Esophagus mucosa (tissue), 1 donor: ENCODE data around the gene PHACTR2. TPM values are rescaled to one million over a fixed set of nuclear protein-coding genes. Genes with fewer than 3 reads are reported as not detected.
"Not testable (repeated sequence)": the region's sequence is repeated elsewhere in the genome, so short reads cannot be mapped to it uniquely, and the experiment has no call there.

Experiments used
- ATAC-seq: fragments of 200-7000 bp; cut with Tn5 transposase; one replicate; pipeline ENCODE4 v1.9.1; 2020
- total RNA-seq: library from RNA; stranded (reverse); gene quantifications from one replicate; pipeline ENCODE4 v1.2.4, GENCODE V29; 2023
- donor health status: DM: yes; HTN: yes; CAD: no.

PHACTR2 gene
- total RNA-seq, 1 donor from 2014 or later = 34.8 TPM

DNA sequence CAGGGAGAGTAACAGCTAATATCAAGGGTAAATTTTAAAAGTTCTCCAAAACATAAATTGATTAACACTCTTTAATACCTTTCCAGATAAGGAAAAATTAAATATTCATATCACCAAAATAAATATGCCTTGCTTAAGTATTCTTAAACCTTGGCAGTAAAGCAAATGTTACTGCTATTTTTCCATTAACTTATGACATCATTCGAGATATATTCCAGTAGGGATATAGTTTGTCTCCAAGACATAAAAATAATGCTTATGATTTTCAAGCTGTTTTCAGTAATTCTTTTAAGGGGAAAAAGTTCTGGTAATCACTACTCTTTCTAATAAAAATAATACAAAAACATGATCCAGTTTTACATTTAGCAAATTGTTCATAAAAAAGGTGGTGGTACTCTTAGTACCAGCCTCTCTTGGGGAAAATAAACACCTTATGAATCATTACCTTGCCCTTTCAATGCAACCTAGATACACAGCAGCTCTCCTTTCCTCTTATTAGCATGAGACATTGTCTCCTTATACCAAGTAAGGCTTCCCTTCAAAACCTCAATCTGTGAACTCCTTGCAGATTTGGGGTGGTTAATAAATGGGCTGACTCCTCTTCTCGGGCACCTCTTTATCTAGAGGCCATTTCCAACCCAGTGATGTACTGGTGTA, 133.9 kb downstream of the PHACTR2 start:
- no peak for ATAC-seq

DNA sequence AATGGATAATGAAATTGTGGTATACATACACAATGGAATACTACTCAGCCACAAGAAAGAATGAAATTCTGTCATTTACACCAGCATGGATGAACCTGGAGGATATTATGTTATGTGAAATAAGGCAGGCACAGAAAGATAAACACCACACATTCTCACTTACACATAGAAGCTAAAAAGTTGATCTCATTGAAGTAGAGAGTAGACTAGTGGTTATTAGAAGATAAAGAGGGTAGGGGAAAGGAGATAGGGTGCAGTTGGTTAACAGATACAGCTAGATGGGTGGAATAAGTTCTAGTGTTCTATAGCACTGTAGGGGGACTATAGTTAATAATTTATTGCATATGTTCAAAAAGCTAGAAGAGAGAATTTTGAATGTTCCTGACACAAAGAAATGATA, 139.9 kb downstream of the PHACTR2 start:
- no peak for ATAC-seq

DNA sequence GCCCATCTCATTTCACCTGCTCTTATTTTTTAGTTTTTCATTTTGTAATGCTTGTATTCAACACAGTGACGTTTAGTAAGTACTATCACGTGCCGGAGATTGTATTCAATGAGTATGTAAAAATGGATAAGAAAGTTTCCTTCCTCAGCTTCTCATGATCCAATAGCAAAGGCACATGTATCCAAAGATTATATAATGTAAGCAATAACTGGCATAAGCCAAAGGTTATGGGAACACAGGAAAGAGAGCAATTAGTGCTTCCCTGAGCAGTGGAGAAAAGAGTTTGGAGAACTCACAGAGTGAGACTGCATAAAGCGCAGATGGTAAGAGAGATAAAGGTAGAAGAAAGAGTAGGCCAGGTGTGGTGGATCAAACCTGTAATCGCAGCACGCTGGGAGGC, 143.6 kb downstream of the PHACTR2 start:
- ATAC-seq = no peak

DNA sequence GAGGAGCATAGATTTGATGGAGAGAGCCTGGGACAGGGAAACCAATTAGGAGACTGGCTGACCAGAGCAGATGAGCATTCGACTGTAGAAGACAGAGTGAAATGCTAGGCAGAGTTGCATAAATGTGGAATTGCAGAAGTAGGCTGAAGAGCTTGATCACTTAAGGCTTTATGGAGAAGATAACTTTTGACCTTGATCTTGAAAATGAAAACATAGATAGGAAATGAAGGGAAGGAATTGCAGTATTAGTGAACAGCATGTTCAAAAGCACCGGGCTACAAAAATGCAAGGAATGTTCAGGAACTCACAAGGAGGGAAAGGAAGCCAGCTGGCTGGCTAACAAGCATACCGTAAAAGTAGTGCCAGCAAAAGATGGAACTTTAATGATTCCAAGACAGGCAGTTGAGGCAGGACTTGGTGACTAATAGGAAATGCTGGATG, 144.8 kb downstream of the PHACTR2 start:
- ATAC-seq = no peak

DNA sequence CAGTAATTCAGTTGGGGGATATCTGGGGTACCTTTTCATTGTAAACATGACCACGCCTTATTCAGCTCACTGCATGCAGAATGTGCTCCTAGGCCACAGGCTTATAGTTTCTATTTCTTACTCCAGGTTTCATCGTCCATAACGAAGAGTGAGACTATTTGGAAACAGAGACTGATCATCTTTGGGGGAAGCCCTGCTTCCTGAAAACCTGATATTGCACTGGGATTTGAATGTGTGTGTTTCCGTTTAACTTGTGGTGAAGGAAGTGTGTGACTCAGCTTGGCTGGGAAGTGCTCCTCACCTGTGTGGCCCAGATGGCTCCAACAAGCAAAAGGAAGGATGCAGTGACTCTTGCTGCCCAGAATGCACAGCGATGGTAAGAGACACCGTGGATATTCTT, 145.8 kb downstream of the PHACTR2 start:
- peak; percentile 23 for ATAC-seq

DNA sequence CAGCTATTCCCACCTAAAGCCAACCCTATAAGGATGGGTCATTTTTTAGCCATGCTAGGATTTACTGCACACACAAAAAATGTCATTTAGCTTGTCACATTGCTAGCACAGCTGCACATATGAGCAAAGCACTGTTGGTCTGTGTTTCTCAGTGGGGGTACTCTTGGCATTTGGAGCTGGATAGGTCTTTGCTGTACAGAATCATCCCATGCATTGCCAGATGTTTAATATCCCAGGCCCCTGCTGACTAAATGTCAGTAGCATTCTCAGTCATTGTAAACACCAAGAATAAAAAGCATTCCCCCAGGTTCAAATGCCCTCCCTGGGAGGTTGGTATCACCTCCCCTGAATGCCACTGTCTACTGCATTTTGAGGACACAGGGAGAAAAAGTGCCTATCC, 150.8 kb downstream of the PHACTR2 start:
- ATAC-seq = no peak

DNA sequence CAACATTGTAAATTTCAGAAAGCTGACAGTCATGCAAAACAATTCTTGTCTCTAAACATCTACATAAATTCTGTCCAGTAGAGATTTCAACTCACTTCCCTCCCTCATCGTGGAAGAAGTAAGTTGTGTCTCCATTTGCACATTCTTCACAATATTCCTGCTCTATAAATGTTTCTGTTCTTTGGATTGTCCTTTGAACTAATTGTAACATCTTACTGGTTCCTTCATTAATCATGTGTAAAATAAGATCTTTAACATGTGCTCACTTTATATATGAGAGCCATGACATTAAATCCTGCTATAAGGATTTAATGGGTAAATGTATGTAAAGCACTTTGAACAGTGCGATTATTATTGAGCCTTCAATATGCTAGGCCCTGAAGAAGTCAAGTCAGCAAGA, 158.4 kb downstream of the PHACTR2 start:
- no peak for ATAC-seq

DNA sequence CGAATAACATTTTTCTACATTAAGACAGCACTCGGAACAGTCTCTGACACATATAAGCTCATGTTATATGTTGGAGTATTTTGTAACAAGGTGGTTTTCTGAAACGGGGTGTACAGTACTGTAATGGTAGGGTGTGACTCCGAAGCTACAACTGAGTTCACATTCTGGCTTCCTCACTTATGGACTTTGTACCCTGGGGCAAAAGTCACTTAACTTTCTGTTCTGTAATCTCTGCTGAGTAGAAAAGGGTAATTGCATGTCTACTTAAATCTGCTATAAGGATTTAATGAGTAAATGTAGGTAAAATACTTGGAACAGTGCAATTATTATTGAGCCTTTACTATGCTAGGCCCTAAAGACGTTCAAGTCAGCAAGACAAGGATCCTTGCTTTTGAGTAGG, 160.6 kb downstream of the PHACTR2 start:
- ATAC-seq = no peak

DNA sequence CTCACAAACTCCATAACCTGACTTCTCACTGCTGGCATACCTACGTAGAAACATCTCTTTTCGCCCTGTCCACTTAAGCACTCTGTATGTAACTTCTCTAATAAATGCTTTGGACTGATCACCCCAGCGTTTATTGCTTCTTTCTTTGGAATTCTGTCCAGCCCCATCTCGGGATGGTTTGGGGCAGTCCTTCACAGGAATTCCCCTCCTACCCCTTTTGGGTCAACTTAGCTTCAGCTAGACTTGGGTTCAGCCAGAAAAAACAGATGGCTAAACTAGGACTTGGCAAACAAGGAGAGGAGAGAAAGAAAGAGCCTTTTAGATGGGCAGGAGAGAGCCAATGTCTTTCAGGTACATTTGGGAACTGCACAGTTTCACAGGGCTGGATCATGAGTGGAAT, 161.4 kb downstream of the PHACTR2 start:
- ATAC-seq = no peak

DNA sequence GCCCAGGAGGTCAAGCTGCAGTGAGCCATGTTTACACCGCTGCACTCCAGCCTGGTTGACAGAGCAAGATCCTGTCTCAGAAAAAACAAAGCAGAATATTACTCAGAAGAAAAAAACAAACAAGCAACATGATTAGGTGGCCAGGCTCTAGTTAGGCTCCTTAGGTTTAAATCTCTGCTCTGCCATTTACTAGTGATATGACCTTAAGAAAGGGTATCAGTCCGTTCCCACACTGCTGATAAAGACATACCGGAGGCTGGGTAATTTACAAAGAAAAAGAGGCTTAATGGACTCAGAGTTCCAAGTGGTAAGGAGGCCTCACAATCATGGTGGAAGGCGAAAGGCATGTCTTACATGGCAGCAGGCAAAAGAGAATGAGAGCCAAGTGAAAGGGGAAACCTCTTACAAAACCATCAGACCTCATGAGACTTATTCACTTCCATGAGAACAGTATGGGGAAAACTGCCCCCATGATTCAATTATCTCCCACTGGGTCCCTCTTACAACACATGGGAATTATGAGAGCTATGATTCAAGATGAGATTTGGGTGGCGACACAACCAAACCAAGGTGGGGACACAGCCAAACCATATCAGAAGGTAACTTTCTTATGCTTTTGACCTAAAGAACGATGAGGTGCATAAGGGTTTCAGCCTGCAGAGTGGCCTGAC, 163.0 kb downstream of the PHACTR2 start:
- no peak for ATAC-seq

DNA sequence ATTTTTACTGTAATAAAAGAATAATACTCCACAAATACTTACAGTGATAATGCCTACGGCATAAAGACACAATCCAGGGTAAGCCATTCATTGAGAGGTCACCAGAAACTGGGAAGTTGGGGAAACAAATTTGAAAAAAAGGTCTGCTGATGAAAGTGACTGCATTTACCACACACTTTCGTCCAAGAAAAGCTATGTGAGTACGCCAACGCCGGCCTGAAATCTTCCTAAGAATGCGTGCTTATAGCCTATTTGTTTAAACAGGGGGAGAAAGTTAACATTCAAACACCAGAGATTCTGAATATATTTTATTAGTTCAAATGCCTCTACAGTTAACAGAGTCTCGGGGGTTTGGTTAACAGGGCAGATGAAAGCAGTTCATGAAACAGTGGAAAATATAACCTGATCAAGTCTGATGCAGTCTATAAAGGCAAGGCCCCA, 164.7 kb downstream of the PHACTR2 start:
- ATAC-seq = peak; percentile 54

DNA sequence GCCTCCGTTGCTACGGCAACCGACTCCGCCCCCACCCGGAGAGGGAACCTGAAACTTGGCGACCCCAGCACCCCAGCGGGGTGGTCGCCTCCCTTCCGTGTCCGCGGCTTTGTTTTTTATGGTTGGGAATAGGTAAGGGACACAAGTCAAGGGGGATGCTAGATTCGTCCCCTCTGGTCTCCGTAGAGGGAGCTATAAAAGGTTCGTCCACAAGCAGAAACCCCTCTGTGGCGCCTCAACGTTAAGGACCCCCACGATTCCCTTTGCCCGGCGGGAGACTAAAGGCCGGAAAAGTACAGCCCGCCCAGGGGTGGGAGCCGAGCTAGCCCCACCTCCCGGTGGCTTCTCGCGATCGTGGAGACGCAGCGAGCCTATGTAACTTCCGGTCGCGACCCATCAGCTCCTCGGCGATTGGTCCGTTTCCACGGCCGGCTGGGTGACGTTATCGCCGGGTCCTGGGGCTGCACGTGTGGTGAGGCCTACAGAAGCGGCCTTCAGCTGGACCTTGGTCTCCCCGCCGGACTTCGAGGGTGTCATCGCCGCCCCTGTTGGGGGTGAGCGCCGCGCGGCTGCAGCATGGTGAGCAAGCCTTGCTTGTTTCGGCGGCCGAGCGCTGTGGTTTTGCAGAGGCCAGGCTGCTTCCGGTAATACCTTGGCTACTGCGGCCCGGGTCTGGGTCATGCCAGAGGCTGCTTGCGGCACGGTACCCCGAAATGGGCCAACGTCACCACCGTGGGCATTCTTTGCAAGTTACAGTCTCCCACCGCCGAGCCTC, 165.3 kb downstream of the PHACTR2 start, which contains the start of gene LTV1:
Gene LTV1, plus strand, starts transcription at position 437 of the 775 bp plus-strand sequence. Its CDS starts 140 bp downstream, at position 577.
- ATAC-seq = peak; percentile 100

DNA sequence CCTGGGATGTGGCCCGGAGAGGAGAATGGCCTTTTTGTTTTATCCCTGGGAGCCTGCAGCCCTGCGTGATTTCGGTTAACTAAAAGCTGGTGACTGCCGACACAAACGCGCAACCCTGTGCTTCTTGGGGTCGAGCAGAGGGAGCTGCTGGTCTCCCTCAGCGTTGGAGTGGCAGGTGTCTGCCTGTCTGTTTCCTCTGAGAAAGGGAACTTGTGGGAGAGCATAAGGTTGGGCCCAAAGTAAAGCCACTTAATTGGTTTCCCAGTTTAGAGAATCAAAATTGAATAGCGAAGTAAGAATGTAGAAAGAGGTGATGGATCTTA, 165.9 kb downstream of the PHACTR2 start:
- ATAC-seq = peak; percentile 14

DNA sequence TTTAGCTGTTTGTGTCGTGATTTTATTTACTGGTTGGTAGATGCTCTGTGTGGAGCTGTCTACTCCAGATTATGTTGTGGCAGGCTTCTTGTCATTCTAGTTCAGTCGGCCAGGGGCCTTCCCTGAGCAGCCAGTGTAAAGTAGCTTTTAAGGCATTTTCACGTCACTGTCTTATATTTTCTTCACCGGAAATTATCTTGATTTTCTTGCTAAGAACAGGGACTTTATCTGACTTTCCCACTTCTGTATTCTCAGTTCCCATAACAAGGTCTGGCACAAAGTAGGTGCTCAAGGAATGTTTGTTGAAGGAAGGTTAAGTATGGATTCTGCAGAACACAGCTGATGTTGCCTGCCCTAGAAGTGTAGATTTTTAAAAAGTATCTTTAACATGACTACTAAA, 166.2 kb downstream of the PHACTR2 start:
- peak; percentile 7 for ATAC-seq

DNA sequence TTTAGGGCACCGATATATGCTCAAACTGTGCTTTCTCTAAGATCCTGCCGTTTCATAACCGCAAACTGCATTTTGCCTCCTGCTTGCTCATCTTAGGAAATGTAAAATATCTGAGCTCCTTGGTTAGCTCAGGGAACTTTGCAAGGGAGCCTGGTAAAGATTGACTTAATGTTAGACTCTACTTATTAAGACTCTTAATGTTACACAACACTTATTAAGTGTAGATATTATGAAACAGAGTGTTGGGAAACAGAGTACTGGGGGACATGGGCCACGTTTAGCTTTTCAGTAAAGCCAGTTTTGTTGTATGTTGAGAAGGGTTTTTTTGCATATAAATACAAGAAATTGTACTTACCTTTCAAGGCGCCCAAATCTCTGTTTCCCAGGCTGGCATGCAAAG, 167.3 kb downstream of the PHACTR2 start:
- no peak for ATAC-seq

DNA sequence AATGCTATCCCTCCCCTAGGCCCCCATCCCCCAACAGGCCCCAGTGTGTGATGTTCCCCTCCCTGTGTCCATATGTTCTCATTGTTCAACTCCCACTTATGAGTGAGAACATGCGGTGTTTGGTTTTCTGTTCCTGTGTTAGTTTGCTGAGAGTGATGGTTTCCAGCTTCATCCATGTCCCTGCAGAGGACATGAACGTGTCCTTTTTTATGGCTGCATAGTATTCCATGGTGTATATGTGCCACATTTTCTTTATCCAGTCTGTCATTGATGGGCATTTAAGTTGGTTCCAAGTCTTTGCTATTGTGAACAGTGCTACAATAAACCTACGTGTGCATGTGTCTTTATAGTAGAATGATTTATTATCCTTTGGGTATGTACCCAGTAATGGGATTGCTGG, 173.9 kb downstream of the PHACTR2 start:
- ATAC-seq = not testable (repeated sequence)

DNA sequence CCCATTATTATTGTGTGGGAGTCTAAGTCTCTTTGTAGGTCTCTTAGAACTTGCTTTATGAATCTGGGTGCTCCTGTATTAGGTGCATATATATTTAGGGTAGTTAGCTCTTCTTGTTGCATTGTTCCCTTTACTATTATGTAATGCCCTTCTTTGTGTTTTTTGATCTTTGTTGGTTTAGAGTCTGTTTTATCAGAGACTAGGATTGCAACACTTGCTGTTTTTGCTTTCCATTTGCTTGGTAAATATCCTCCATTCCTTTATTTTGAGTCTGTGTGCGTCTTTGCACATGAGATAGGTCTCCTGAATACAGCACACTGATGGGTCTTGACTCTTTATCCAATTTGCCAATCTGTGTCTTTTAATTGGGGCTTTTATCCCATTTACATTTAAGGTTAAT, 177.3 kb downstream of the PHACTR2 start:
- ATAC-seq = not testable (repeated sequence)

DNA sequence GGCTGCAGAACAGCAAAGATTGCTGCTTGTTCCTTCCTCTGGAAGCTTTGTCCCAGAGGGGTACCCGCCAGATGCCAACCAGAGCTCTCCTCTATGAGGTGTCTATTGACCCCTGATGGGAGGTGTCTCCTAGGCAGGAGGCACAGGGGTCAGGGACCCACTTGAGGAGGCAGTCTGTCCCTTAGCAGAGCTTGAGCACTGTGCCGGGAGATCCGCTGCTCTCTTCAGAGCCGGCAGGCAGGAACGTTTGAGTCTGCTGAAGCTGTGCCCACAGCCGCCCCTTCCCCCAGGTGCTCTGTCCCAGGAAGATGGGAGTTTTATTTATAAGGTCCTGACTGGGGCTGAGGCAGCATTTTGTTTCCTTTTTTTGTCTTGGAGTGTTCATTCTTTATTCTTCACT, 179.0 kb downstream of the PHACTR2 start:
- ATAC-seq = not testable (repeated sequence)

DNA sequence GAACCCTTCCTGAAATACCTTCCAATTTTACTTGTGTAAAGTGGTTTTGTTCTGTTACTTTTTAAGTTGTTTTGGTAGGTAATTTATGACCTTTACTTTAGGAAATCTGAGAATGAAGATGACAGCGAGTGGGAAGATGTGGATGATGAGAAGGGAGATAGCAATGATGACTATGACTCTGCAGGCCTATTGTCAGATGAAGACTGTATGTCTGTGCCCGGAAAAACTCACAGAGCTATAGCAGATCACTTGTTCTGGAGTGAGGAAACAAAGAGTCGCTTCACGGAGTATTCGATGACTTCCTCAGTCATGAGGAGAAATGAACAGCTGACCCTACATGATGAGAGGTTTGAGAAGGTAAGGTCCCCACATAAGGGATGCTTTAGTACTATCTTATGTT, 179.9 kb downstream of the PHACTR2 start:
- ATAC-seq = no peak

DNA sequence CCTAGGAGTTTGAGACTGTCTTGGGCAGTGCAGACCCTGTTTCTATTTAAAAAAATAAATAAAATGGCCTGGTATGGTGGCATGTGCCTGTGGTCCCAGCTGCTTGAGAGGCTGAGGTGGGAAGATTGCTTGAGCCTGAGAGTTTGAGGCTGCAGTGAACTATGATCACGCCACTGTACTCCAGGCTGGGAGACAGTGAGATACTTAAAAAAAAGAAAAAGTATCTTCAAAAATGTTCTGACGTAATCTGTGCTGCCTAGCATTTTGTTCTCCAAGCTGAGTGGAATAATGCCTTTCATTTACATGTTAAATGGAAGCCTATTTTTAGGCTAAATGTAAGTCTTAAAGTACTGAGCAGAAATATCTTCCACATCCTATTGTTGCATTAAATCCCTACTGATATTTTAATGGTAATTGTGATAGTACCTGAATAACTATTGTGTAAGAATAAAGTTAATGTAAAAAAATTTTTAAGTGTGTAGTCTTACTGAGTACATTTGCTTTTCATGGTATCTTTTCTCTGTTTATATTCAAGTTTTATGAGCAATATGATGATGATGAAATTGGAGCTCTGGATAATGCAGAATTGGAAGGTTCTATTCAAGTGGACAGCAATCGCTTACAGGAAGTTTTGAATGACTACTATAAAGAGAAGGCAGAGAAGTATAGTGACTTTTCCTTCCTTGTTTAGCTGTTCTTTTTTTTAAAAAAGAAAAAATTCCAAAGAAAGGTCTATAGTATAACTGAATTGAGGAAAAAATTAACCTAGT, 182.3 kb downstream of the PHACTR2 start:
- no peak for ATAC-seq

DNA sequence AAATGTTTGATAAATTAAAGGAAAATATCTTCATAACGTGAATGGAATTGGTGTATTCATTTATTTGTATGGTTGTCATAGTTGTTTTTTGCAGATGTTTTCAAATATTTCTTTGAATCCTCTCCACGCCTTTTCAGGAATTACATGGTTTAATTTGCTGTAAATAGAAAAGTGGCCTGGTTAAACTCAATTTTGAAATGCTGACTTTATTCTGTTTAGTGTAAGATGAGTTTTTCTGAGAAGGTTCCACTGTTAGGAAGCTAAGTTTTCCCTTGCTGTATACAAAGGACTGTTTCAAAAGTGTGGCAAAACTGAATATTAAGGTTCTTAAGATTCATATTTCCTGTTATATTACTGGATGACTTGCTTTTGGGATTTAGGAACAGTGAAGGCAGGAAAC, 186.0 kb downstream of the PHACTR2 start:
- ATAC-seq = no peak

DNA sequence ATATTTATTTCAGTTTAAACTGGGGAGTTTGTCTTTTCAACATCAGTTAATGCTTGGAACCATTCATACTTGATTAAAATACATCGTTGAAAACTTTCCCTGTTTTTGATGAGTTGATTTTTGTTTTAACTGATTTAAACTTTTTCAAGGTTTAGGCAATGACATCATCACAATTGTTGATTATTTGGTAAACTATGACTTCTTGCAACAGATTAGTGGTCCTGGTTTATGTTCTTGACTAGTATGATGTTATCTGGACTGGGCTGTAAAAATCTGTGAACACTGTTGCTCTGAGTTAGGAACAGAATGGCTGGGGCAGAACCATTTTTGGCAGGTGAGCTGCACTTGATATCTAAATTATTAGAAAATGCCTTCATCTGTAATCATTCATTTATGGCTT, 186.5 kb downstream of the PHACTR2 start, which contains the start of gene ZC2HC1B:
Gene ZC2HC1B, plus strand, starts transcription at position 241 of the 400 bp plus-strand sequence. Its CDS starts 66 bp downstream, at position 307.
- ATAC-seq = no peak

DNA sequence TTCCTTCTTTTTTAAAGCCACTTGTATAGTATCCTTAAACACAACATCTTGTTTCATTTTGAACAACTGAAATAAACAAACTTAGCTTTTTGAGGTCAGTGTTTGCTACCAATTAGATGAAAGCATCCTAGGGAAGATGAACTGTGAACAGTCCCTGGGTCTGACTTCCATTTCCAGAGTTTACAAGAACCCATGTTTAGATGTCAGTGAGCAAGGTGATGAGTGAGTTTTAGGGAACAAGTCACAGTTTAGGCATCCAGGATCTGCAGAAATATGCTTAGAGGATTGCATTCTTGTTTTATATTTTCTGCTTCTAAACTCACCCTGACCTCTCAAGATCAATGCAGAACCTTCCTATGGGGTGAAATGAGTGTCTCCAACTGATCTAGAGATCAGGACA, 189.5 kb downstream of the PHACTR2 start:
- ATAC-seq = no peak
